Activated CD4-positive, alpha-beta T cell treated with anti-CD3 and anti-CD28 coated beads for 4 hours (primary cell): ENCODE measurements around the gene LGALS13.
"Not testable (repeated sequence)": the region's sequence is repeated elsewhere in the genome, so short reads cannot be mapped to it uniquely, and the experiment has no call there.

Source experiments
- DNase-seq, 2 donors: peaks; one replicate each; pipeline ENCODE4 v3.0.0-alpha.2; 2020

LGALS13 gene

DNA sequence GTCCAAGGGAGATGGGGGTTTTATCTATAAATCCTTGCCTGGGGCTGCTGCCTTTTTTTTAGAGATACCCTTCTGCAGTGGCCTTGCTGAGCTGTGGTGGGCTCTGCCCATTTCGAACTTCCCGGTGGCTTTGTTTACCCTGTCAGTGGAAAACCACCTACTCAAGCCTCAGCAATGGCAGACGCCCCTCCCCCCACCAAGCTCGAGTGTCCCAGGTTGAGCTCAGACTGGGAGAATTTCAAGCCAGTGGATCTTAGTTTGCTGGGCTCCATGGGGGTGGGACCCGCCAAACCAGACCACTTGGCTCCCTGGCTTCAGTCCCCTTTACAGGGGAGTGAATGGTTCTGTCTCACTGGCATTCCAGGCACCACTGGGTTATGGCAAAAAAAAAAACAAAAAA is 21.6 kb downstream of the LGALS13 start:
- DNase-seq, result no peak

DNA sequence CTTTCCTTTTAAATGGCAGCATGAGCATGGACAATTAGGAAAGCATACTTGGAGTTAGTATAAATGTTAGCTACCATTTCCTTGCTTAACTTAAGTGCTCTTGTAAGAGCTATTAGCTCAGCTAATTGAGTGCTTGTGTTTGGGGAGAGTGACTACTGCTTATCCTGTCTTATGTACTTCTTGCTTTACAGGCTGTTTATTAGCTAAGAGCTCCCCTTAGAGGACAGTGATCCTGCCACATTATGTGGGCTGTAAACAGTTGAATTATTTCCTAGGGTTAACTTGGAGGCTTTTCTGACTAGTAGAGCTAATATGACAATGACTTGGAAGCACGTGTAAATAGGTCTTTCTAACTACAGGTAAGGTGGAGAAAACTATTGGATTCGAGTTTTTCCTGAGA is 25.3 kb downstream of the LGALS13 start:
- not testable (repeated sequence) for DNase-seq

DNA sequence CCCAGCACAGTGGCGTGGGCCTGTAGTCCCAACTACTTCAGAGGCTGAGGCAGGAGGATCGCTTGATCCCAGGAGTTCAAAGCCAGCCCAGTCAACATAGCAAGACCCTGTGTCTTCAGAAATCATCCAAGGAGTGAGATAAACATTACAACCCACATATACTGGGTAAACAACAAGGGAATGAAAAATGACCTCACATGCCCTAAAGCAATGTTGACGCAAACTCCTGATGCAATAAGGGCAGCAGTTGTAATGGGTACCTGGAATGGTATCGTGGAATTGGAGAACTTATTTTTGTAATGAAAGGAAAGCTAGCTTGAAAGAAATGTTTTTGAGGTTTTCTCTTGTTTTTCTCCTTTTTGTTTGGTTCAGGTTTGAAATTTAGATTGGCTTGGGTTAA is 28.9 kb downstream of the LGALS13 start:
- DNase-seq, result no peak

DNA sequence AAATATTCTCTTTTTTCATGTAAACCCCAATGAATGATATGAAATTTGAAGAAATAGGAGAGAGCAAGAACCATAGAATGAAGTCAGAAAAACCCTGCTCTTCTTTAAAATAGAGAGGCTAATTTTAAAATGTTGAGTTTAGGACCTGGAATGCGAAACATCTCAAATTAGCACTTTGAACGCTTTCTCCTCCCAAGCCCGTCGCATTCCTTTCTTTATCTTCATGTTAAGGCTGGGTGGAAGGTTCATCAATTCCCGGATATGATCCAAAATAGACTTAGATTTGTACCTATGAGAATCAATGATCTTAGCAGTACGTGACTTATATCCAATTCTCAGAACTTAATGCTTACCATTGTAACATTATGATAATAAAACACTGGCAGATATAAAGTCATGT is 29.3 kb downstream of the LGALS13 start:
- no peak for DNase-seq

DNA sequence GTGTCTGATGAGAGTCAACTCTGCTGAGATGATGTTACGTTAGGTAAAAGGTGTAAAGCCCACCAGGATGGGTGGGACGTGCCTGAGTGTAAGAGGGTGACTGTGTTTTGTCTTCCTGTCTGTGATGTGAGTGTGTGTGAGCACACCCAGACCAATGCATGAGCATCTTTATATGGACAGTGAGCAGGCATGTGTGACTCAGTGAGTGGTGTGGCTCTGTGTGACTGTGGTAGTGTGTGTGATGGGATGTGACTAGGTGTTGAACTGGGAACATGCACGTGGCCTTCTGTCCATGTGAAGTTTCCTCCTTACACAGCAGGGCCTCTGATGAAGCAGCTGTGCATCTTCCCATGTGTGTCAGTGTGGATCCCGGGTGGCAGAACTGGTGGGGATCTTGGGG is 35.6 kb downstream of the LGALS13 start:
- DNase-seq, result no peak

DNA sequence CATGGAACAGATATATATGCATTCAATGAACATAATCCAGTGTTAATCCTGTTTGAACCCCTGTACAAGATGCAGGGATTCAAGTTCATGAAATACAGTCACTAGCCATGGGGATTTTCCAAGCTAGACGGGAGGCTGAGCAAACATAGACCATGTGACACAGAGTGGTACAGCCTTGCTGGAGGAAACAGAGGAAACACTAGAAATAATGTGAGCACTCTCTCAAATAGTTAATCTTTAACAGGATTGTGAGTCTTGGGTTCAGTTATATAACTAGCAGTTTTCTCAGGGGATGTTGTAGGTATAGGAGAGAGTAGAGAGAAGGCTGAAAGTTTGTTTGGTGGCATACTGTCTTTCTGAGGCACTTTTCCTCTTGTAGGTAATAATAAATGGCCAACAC is 39.4 kb downstream of the LGALS13 start:
- no peak for DNase-seq

DNA sequence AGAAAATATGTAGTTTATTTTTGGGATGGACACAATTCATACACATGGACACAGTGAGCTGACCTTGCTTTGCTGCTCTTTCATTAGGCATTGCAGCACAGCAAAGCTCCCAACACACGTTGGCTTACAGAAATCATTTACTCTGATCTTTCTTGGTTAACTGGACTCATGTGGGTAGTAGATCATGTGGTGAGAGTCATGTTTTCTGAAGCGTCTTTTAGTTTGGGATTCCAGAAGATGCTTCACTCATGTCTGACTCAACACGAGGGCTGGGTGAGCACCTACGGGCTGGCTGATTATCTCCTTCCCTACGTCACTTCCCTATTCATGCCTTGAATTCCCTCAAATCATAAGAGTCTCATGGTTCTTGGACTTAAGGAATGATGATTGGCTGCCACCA is 41.3 kb downstream of the LGALS13 start:
- no peak for DNase-seq

DNA sequence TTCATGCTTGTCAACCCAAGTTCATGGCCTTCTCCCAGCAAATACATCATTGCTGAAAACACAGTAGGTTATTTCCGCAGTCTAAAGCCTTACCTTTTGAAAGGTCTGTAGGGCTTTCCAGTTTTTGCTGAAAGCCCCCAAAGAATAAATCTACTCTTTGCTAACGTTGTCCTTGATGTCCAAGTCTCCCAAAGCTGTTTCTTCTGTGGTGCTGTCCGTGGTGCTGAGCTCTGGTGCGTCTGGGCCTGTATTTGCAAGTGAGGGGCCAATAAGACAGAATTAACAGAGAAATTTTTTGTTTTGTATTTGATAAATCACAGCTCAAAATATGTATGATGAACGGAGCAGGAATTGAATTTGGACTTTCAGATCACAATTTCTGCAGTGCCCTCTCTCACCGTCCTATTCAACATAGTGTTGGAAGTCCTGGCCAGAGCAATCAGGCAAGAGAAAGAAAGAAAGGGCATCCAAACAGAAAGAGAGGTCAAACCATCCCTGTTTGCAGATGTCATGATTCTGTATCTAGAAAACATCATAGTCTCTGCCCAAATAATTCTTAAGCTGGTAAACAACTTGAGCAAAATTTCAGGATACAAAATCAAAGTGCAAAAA is 43.6 kb downstream of the LGALS13 start:
- no peak for DNase-seq

DNA sequence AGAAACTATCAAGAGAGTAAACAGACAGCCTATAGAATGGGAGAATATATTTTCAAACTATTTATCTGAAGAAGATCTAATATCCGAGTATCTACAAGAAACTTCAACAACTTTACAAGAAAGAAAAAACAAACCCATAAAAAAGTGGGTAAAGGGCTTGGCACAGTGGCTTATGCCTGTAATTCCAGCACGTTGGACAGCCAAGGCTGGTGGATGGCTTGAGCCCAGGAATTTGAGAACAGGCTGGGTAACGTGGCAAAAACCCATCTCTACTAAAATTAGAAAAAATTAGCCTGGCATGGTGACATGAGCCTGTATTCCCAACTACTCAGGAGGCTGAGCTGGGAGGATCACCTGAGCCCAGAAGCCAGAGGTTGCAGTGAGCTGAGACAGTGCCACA is 45.6 kb downstream of the LGALS13 start:
- no peak for DNase-seq

DNA sequence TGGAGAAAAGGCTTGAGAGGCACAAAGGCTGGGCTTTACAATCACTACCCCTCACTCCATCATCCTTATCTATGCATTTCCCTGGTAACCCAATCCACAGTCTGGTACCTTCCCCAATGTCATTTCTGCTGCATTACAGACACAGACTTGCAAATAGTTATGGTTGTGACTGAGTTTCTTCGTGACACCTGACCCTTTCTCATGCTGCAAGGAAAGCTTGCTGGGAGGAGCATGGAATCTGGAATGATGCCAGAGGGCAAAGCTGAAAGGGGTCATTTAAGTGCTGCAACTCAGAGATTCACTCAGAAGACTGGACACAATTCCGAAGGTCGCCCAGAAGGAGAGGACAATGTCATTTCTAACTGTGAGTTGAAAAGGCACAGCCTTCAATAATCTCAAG is 53.3 kb downstream of the LGALS13 start, which contains the start of gene LGALS16:
TSS of gene LGALS16 (plus strand) at position 301 of the 400 bp plus-strand sequence. CDS start at position 350, 49 bp downstream.
- DNase-seq, result no peak
